GM10266 (cell line): ENCODE results near the gene ADPRH.
A peak's percentile ranks its signal among the peaks of the same experiment; 100 is the strongest.

Experiments
- DNase-seq: peaks from one replicate; pipeline ENCODE4 v3.0.0; 2012; ENCODE audit errors: extremely low spot score
- CTCF ChIP-seq: IDR thresholded peaks from 2 replicates; pipeline ENCODE4 v1.5.1; 2012; ENCODE audit warnings: mild to moderate bottlenecking, low read depth; ENCODE audit not compliant: control insufficient read depth, insufficient read depth; ENCODE audit errors: missing control alignments

ADPRH gene

DNA sequence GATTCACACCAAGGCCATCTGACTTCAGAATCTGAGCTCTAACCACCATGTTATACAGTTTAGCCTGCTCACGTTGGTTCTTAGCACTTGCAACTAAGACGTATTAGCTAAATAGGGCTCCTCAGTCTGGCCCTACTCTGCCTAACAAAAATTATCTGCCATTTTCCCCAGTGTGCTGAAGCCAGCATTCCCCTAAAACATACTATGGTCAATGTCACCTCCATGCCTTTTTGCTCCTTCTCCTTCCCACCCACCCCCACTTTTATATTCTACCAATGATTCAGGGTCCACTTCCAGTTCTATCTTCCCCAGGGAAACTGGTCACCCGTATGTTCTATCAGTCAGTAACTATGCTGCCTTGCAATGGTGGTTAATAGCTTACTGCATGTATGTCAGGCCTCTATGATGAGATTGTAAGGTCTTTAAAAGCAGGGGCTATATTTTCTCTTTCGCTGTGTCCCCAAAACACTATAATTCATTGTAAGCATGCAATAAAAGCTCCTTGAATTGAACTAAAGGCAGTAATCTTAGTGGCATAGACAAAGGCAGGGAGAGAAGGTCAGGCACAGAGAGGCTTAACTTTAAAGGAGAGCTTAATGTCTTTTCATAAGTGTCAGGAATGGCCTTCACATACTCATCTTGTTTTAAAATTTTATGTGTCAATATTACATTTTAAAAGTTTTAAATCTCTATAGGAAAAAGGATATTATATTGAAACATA is 57.8 kb downstream of the ADPRH start:
- DNase-seq: no peak
- no peak for TF ChIP-seq CTCF

GRCh38 chr3:119637679-119638477 is 58.6 kb downstream of the ADPRH start:
- no peak for TF ChIP-seq CTCF
- peak; percentile 17 for DNase-seq
